Small intestine (tissue), 7 donors: Measurements from ENCODE around the gene SHTN1. TPM values are rescaled to one million over a fixed set of nuclear protein-coding genes. Genes with fewer than 3 reads are reported as not detected.
A peak's percentile ranks its signal among the peaks of the same experiment; 100 is the strongest.

Experiments
- DNase-seq, 2 donors: peaks; one replicate each; pipeline versions ENCODE4 v3.0.0 to v3.0.0-alpha.2; 2013
- FAIRE-seq: peaks from 2 replicates; lab custom pipeline; 2012; peaks lifted over from hg19 to GRCh38; lab: Jason Lieb, UNC
- H3K27ac ChIP-seq, 3 donors: one replicate each; pipeline ENCODE4 v1.5.1; 2013; ENCODE audit warnings: low read length in 2 of 3, mild to moderate bottlenecking in 2 of 3, control low read depth in 1 of 3, inconsistent platforms in 1 of 3, low read depth in 1 of 3, moderate library complexity in 1 of 3
- H3K27me3 ChIP-seq, 3 donors: one replicate each; pipeline ENCODE4 v1.6.1; 2013; ENCODE audit warnings: low read length in 3 of 3, inconsistent platforms in 1 of 3; ENCODE audit not compliant: control insufficient read depth in 3 of 3, insufficient read depth in 3 of 3
- H3K36me3 ChIP-seq, 3 donors: one replicate each; pipeline ENCODE4 v1.6.1; 2013; ENCODE audit warnings: low read length in 3 of 3, inconsistent platforms in 1 of 3, low read depth in 1 of 3, mild to moderate bottlenecking in 1 of 3, moderate library complexity in 1 of 3; ENCODE audit not compliant: control insufficient read depth in 3 of 3, insufficient read depth in 2 of 3
- H3K4me1 ChIP-seq, 3 donors: one replicate each; pipeline ENCODE4 v1.6.1; 2013; ENCODE audit warnings: low read length in 2 of 3, inconsistent platforms in 1 of 3, low read depth in 1 of 3, mild to moderate bottlenecking in 1 of 3, moderate library complexity in 1 of 3; ENCODE audit not compliant: control insufficient read depth in 3 of 3, insufficient read depth in 2 of 3
- H3K4me3 ChIP-seq, 3 donors: one replicate each; pipeline ENCODE4 v1.5.1; 2013; ENCODE audit warnings: low read length in 3 of 3, control low read depth in 1 of 3, inconsistent platforms in 1 of 3, low read depth in 1 of 3, mild to moderate bottlenecking in 1 of 3, moderate library complexity in 1 of 3
- H3K9me3 ChIP-seq, 2 donors: one replicate each; pipeline ENCODE4 v1.6.1; 2013; ENCODE audit warnings: low read depth in 1 of 2, low read length in 1 of 2; ENCODE audit not compliant: control insufficient read depth in 2 of 2, insufficient read depth in 1 of 2
- WGBS, 3 donors: extraction: QIAGEN DNeasy Blood & Tissue Kit; methylation state at CpG; one replicate each; pipeline ENCODE4 v1.1.7; 2013; 5-methylcytosine and 5-hydroxymethylcytosine counted together
- polyA plus RNA-seq, 4 donors: library from polyadenylated mRNA; stranded (reverse) in 3 of 4; unstranded in 1 of 4; fragments of 200-250 nt in 3 of 4; fragments of 120-200 nt in 1 of 4; gene quantifications; one replicate each; pipeline versions ENCODE4 v1.2.1 to v1.2.3, GENCODE V29; 2013
- donor health status: healthy with polysubstance abuse.
- donor health status: control.
- donor health status: control.
- donor health status: Bipolar disorder and iron deficiency.
- donor health status: healthy.

The SHTN1 gene
- polyA plus RNA-seq, 4 donors, result 8.9 to 47.9 (median 9.8) TPM

DNA sequence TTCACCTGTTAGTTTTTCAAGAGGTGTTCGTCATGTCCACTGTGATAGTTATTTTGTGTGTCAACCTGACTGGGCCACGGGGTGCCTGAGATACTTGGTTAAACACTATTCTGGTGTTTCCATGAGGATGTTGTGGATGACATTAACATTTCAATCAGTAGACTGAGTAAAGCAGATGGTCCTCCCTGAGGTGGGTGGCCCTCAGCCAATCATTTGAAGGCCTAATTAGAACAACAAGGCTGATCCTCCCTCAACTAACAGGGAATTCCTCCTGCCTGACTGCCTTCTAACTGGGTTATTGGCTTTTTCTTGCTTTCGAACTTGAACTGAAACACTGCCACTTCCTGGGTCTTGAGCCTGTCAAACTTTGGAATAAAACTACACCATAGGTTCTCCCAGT is 79.9 kb downstream of the SHTN1 start:
- FAIRE-seq (no peak), DNase-seq (no peak)
- H3K4me1 ChIP-seq, result no peaks in the 10 kb centered on the region
- H3K27me3 ChIP-seq, result no peaks in the 10 kb centered on the region
- no peaks in the 10 kb centered on the region for H3K9me3 ChIP-seq
- H3K36me3 ChIP-seq, result peaks cover 0 to 16% (median 6%) of the 10 kb centered on the region in 3 donors
- H3K4me3 ChIP-seq, result no peak overlapping the region
- no peak overlapping the region for H3K27ac ChIP-seq
- WGBS, 3 donors, result 89 to 93% (median 90%) methylated on average over 3 of the region's 3 CpGs

DNA sequence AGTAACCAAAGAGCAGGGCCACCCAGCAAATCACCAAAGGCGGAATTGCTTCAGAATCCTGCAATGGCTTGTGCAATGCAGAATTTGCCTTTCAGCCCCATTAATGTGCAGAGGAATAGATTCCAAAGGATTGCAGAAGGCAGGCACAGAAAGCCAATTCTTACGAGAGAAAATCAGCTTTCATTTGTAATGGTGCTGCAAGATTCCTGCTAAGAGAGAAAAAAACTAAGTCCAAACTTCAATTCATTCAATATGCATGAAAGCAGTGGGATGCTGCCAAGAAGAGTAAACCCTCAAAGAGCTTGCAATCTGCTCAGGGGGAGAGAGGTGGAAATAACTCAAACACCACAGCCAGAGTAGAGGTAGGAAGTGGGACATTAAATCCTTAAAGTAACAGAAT is 85.3 kb downstream of the SHTN1 start:
- H3K27me3 ChIP-seq, result no peaks in the 10 kb centered on the region
- H3K4me3 ChIP-seq, result no peak overlapping the region
- 46 to 48% (median 47%) methylated on average over 2 of the region's 2 CpGs for WGBS, 3 donors
- DNase-seq (no peak), FAIRE-seq (no peak)
- H3K36me3 ChIP-seq, result peaks cover 0 to 10% (median 3%) of the 10 kb centered on the region in 3 donors
- H3K9me3 ChIP-seq, result no peaks in the 10 kb centered on the region
- H3K27ac ChIP-seq, result no peak overlapping the region
- no peaks in the 10 kb centered on the region for H3K4me1 ChIP-seq

DNA sequence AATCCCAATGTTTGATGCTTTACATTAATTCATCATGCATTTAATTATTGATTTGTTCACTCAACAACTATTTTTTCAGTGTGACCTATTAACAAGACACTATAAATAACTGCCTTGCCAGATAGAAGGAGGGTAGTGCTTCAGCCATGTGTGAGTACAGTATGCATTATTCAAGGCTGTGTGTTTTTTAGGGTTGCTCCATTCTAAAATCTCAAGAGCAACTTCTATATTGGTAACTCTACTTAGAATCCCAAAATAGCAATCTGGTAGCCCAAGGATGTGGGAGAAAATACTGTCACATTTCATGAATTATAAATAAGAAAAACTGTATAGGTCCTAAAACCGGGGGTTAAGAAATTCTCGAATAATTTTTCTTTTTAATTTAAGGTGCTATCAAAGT is 85.8 kb downstream of the SHTN1 start:
- Histone ChIP-seq H3K4me1 (no peaks in the 10 kb centered on the region), H3K9me3 (no peaks in the 10 kb centered on the region), H3K36me3 (peaks cover 0 to 12% (median 3%) of the 10 kb centered on the region in 3 donors), H3K4me3 (no peak overlapping the region), H3K27me3 (no peaks in the 10 kb centered on the region), H3K27ac (no peak overlapping the region)
- DNase-seq, result no peak
- no peak for FAIRE-seq
- 92 to 100% (median 95%) methylated on average over 2 of the region's 2 CpGs for WGBS, 3 donors

DNA sequence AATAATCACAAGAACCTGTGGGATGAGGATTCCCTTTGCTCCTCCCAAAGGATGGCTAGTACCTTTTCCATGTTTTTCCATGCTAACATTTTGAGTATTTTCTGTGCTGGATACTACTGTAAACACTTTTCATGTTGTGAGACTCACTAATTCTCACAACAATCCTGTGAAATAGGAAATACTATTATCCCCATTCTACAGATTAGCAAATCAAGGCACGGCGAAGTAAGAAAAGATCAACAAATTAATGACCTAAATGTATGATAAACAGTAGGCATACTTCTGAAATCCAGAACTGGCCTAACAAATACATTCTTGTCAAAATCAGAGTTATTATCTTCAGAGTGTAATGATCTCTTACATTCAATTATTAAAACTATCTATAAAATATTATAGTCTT is 86.4 kb downstream of the SHTN1 start:
- 95 to 99% (median 98%) methylated on average over 2 of the region's 2 CpGs for WGBS, 3 donors
- no peak for FAIRE-seq
- H3K27ac ChIP-seq, result no peak overlapping the region
- no peak for DNase-seq
- H3K4me3 ChIP-seq, result no peak overlapping the region
- H3K27me3 ChIP-seq, result no peaks in the 10 kb centered on the region
- H3K4me1 ChIP-seq, result no peaks in the 10 kb centered on the region
- peaks cover 0 to 16% (median 5%) of the 10 kb centered on the region in 3 donors for H3K36me3 ChIP-seq
- no peaks in the 10 kb centered on the region for H3K9me3 ChIP-seq

DNA sequence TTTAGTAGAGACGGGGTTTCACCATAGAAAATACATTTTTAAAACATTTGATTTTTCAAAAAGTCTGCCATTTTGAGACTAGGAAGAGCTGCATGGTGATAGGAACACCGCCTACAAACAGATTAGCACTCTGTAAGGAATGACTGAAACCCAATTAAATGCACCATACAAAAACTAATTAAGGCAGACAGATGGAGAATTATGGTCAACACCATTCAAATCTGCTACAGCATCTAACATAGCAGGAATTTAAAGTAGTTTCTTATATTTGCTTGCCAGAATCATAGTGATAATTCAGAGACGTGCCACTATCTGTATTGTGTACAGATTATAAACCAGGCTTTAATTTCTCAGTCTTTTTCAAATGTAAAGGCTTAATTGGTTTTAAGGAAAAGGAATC is 87.5 kb downstream of the SHTN1 start:
- peaks cover 0 to 14% (median 5%) of the 10 kb centered on the region in 3 donors for H3K36me3 ChIP-seq
- no peaks in the 10 kb centered on the region for H3K4me1 ChIP-seq
- H3K27ac ChIP-seq, result no peak overlapping the region
- no peak for DNase-seq
- H3K9me3 ChIP-seq, result no peaks in the 10 kb centered on the region
- FAIRE-seq, result no peak
- H3K4me3 ChIP-seq, result no peak overlapping the region
- WGBS, 3 donors, result 91 to 94% (median 93%) methylated on average over 3 of the region's 3 CpGs
- H3K27me3 ChIP-seq, result no peaks in the 10 kb centered on the region

DNA sequence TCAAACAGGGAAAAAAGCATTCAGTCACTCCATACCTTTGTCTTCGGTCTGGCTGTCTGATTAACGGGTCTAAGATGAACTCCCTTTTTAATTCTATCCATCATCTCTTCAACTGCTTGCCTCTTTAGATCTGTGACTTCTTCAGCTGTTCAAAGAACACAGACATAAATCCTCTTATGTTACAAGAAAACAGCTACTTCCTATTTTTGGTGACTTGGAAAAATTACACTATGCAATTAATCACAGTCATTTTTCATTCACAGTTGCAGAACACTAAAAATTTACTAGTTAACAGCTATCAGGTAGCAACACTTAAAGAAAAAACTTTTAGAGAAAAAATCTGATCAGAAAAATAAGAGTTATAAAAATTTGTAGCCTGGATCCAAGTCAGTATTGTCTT is 89.6 kb downstream of the SHTN1 start:
- FAIRE-seq (no peak), DNase-seq (no peak)
- Histone ChIP-seq H3K36me3 (peaks cover 0 to 16% (median 5%) of the 10 kb centered on the region in 3 donors), H3K27ac (no peak overlapping the region), H3K4me1 (no peaks in the 10 kb centered on the region), H3K27me3 (no peaks in the 10 kb centered on the region), H3K9me3 (no peaks in the 10 kb centered on the region), H3K4me3 (no peak overlapping the region)
- WGBS, 3 donors, result 63 to 86% (median 70%) methylated on average over 2 of the region's 2 CpGs

DNA sequence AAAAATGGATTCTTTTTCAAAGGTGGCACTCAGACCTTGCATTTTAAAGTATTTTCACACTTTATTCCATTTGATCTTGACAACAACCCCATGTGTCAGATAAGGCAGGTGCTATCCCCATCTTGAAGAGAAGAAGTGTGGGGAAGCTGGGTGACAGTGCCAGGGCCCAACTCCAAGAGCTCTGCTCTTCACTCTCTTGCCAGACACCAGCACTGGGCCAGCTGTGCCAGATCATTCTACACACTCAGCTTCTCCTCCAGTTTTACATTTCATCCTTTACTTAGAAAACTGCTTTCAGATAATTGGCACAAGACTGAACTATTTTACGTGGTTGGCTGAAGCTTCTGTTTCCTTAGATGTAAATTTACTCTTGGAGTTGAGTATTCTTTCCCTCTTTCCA is 91.3 kb downstream of the SHTN1 start:
- FAIRE-seq, result no peak
- WGBS, 3 donors, result 82 to 94% (median 94%) methylated on average over 1 of the region's 1 CpG

DNA sequence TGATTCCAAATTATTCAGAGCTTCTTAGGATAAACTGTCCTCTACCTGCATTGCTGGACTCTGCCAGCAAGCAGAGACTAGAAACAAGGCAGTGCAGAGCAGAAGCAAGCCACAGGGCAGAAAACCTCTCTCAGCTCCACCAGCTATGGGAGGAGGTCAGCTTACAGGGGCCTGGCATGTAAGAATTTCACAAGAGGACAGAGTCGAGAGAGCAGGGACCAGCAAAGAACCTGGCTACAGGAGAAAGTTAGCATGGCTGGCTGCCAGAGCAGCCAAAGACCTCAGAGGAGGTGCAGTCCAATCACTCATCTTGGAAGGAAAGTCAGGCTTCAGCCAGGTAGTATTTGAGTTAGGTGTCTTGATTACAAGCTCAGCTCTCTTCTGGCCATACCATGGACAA is 92.8 kb downstream of the SHTN1 start:
- Histone ChIP-seq H3K9me3 (no peaks in the 10 kb centered on the region), H3K4me3 (no peak overlapping the region), H3K4me1 (no peaks in the 10 kb centered on the region), H3K27ac (no peak overlapping the region), H3K36me3 (peaks cover 0 to 16% (median 5%) of the 10 kb centered on the region in 3 donors), H3K27me3 (no peaks in the 10 kb centered on the region)
- DNase-seq (peak in 1 of 2 donors; percentile 24), FAIRE-seq (no peak)
- WGBS, 3 donors, result 63 to 74% (median 70%) methylated on average over 1 of the region's 1 CpG

More for the DNA sequence above, 91.3 kb downstream of the SHTN1 start:
- Histone ChIP-seq H3K9me3 (no peaks in the 10 kb centered on the region), H3K27ac (no peak overlapping the region), H3K4me1 (no peaks in the 10 kb centered on the region), H3K36me3 (peaks cover 0 to 13% (median 5%) of the 10 kb centered on the region in 3 donors), H3K27me3 (no peaks in the 10 kb centered on the region), H3K4me3 (no peak overlapping the region)
- no peak for DNase-seq

DNA sequence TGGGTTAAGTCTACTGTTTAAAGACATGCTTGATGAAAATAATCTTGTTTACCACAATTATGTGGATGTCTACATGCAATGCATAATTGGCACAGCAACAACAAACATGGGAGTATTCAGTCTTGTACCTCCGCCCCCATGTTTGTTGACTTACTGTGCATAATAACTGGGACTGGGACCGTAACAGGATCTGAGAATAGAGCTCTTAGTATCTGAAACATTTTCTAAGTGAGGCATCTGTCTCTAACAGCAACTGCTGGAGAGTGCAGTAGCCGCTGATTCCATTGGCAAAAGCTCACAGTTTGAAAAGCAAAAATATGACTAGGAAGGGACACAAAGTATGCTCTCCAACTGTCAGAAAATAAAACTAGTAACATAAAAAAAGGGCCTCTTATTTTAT is 94.1 kb downstream of the SHTN1 start:
- FAIRE-seq (no peak), DNase-seq (no peak)
- Histone ChIP-seq H3K9me3 (no peaks in the 10 kb centered on the region), H3K4me1 (no peaks in the 10 kb centered on the region), H3K27ac (no peak overlapping the region), H3K4me3 (no peak overlapping the region), H3K36me3 (peaks cover 2 to 19% (median 5%) of the 10 kb centered on the region in 3 donors), H3K27me3 (no peaks in the 10 kb centered on the region)
- WGBS, 3 donors, result 85 to 91% (median 85%) methylated on average over 3 of the region's 3 CpGs
